Psoas muscle (tissue), 8 donors: ENCODE results near the gene B4GALT1. TPM values are rescaled to one million over a fixed set of nuclear protein-coding genes. Genes with fewer than 3 reads are reported as not detected.

Source experiments
- ATAC-seq, 4 donors: fragments of 200-7000 bp; cut with Tn5 transposase; one replicate each; pipeline ENCODE4 v1.9.1; 2020; ENCODE audit warnings: moderate library complexity in 3 of 4, mild to moderate bottlenecking in 2 of 4
- DNase-seq, 2 donors: peaks; one replicate each; pipeline ENCODE4 v3.0.0-alpha.2; 2020
- H3K27ac ChIP-seq: fragments of 200-600 bp; one replicate; pipeline ENCODE4 v1.8.0; 2022
- H3K27me3 ChIP-seq, 3 donors: fragments of 200-600 bp in 1 of 3; one replicate each; pipeline versions ENCODE4 v1.6.1 to v1.8.0; 2013 to 2022; ENCODE audit warnings: low read length in 2 of 3, mild to moderate bottlenecking in 2 of 3, moderate library complexity in 1 of 3; ENCODE audit not compliant: insufficient read depth in 3 of 3
- H3K36me3 ChIP-seq, 2 donors: fragments of 200-600 bp in 1 of 2; one replicate each; pipeline versions ENCODE4 v1.6.1 to v1.8.0; 2013 to 2022; ENCODE audit warnings: low read depth in 1 of 2, mild to moderate bottlenecking in 1 of 2, moderate library complexity in 1 of 2; ENCODE audit not compliant: insufficient read depth in 1 of 2
- H3K4me1 ChIP-seq: fragments of 200-600 bp; one replicate; pipeline ENCODE4 v1.8.0; 2022
- H3K4me3 ChIP-seq: fragments of 200-600 bp; one replicate; pipeline ENCODE4 v1.8.0; 2022; ENCODE audit warnings: mild to moderate bottlenecking
- H3K9me3 ChIP-seq: fragments of 200-600 bp; one replicate; pipeline ENCODE4 v1.8.0; 2022
- CTCF ChIP-seq: fragments of 200-600 bp; IDR thresholded peaks from one replicate; pipeline ENCODE4 v1.8.0; 2022; ENCODE audit warnings: antibody characterized with exemption
- WGBS, 3 donors: extraction: QIAGEN DNeasy Blood & Tissue Kit; methylation state at CpG; one replicate each; pipeline versions ENCODE4 v1.1.6 to v1.1.7; 2013; 5-methylcytosine and 5-hydroxymethylcytosine counted together
- intact Hi-C, 2 donors: fragments of 100-400 bp; cut with DNase I; formaldehyde crosslinking; loops; one replicate each; pipeline versions ENCODE4 v1.11.0 to v1.14.2; 2022
- long read RNA-seq, 2 donors: library from polyadenylated mRNA; unstranded; transcript quantifications; one replicate each; pipeline ENCODE4 v2.0.0, GENCODE V29; 2021
- polyA plus RNA-seq, 3 donors: library from polyadenylated mRNA; stranded (reverse); fragments of 200-250 nt; gene quantifications; one replicate each; pipeline ENCODE4 v1.2.3, GENCODE V29; 2013
- total RNA-seq, 4 donors: library from RNA; stranded (reverse); fragmentation: NEBNext Ultra II Directional in 2 of 4; extraction: Animal tissue kit (Norgen Biotek cat#: 25700) in 2 of 4; gene quantifications; one replicate each; pipeline versions ENCODE4 v1.2.1 to v1.2.4, GENCODE V29; 2021 to 2023
- donor health status: healthy with polysubstance abuse.
- donor health status: DM: no; HTN: no; CAD: no; lungs with moderate emphysema.
- donor health status: Bipolar disorder and iron deficiency.
- donor health status: healthy.
- donor health status: DM: yes; HTN: yes; CAD: no.
- donor health status: DM: no; HTN: no; CAD: no.
- donor health status: DM: no; HTN: no; CAD: no.
- donor health status: DM: yes; HTN: yes; CAD: no.

B4GALT1 gene
- total RNA-seq (10 to 100 TPM; 22.3 to 28.1 (median 24.4) TPM), polyA plus RNA-seq (10 to 100 TPM; 13.0 to 21.9 (median 17.8) TPM)
- long read RNA-seq, donor 1, full-length matches to known transcripts: 1 of 5 reads
- long read RNA-seq, donor 1, partial matches to known transcripts: 0 of 5 reads
- long read RNA-seq, donor 1, other reads (novel, unspliced or antisense): 4 of 5 reads
- long read RNA-seq, donor 2, full-length matches to known transcripts: 2 of 13 reads
- long read RNA-seq, donor 2, partial matches to known transcripts: 1 of 13 reads
- long read RNA-seq, donor 2, other reads (novel, unspliced or antisense): 10 of 13 reads

- peaks cover 36% of the 10 kb centered on the region for H3K4me1 ChIP-seq
- peak; percentile 79 to 85 (median 81) for ATAC-seq
- WGBS, 3 donors: 2 to 9% (median 4%) methylated on average over 44 to 101 of the region's 101 CpGs
Measured at GRCh38 chr9:33167084-33167971, at the start of gene B4GALT1. TSS of gene B4GALT1 (minus strand) at chr9:33167336. CDS start at chr9:33167169, 167 bp downstream.

GRCh38 chr9:33211695-33212393, 44.7 kb upstream of the B4GALT1 start:
- WGBS, 3 donors: 22 to 36% (median 28%) methylated on average over 3 of the region's 3 CpGs
- intact Hi-C loops: no loop called here
- Histone ChIP-seq H3K9me3 (no peaks in the 10 kb centered on the region), H3K27me3 (no peaks in the 10 kb centered on the region), H3K4me1 (peaks cover 7% of the 10 kb centered on the region), H3K36me3 (no peaks in the 10 kb centered on the region), H3K27ac (peak overlapping the region; percentile 46), H3K4me3 (no peak overlapping the region)
- peak; percentile 88 to 96 (median 94) for ATAC-seq
- no peak for TF ChIP-seq CTCF
- DNase-seq: no peak

More at GRCh38 chr9:33167084-33167971, at the start of gene B4GALT1:
- no peaks in the 10 kb centered on the region for H3K36me3 ChIP-seq
- H3K27me3 ChIP-seq: no peaks in the 10 kb centered on the region
- peak; percentile 95 to 98 for DNase-seq
- no peaks in the 10 kb centered on the region for H3K9me3 ChIP-seq
- H3K4me3 ChIP-seq: peak within 1 kb of the TSS; percentile 96
- H3K27ac ChIP-seq: peak within 1 kb of the TSS; percentile 95
- intact Hi-C loops: loop anchor here in 1 of 2 donors (5.0 kb wide), 1 partner anchor 85 kb away; no protein-coding TSS in a partner anchor
- no peak for TF ChIP-seq CTCF

GRCh38 chr9:33210006-33210715, 43.0 kb upstream of the B4GALT1 start:
- no peaks in the 10 kb centered on the region for H3K36me3 ChIP-seq
- H3K9me3 ChIP-seq: no peaks in the 10 kb centered on the region
- no peak for DNase-seq
- TF ChIP-seq CTCF: no peak
- H3K4me3 ChIP-seq: no peak overlapping the region
- H3K4me1 ChIP-seq: peaks cover 7% of the 10 kb centered on the region
- H3K27ac ChIP-seq: no peak overlapping the region
- no peaks in the 10 kb centered on the region for H3K27me3 ChIP-seq
- intact Hi-C loops: no loop called here
- 89 to 94% (median 89%) methylated on average over 4 of the region's 4 CpGs for WGBS, 3 donors
- no peak for ATAC-seq

GRCh38 chr9:33209394-33209793, 42.3 kb upstream of the B4GALT1 start:
- Histone ChIP-seq H3K9me3 (no peaks in the 10 kb centered on the region), H3K27ac (no peak overlapping the region), H3K27me3 (no peaks in the 10 kb centered on the region), H3K4me1 (peaks cover 7% of the 10 kb centered on the region), H3K4me3 (no peak overlapping the region), H3K36me3 (no peaks in the 10 kb centered on the region)
- intact Hi-C loops: no loop called here
- no peak for DNase-seq
- WGBS, 3 donors: 76 to 88% (median 82%) methylated on average over 1 of the region's 1 CpG
- no peak for TF ChIP-seq CTCF
- ATAC-seq: no peak
